Endothelial cell of umbilical vein (primary cell): ENCODE measurements around the gene TSNAX. TPM values are rescaled to one million over a fixed set of nuclear protein-coding genes. Genes with fewer than 3 reads are reported as not detected.

Source experiments
- BruUV-seq: library from RNA; stranded (reverse); fragments of 400-500 nt; replicated peaks from 2 replicates; lab custom pipeline; 2021; lab: Mats Ljungman, UMichigan
- CTCF ChIA-PET: fragments of 300-600, 350-600 bp; sonication (Branson Sonifier 250); formaldehyde crosslinking; loops from one replicate; lab custom pipeline; 2021; ENCODE audit warnings: antibody characterized with exemption, inconsistent platforms; lab: Charles Lee
- POLR2A ChIA-PET: fragments of 300-600, 350-600 bp; sonication (Branson Sonifier 250); formaldehyde crosslinking; loops from one replicate; lab custom pipeline; 2021; ENCODE audit warnings: antibody characterized with exemption, inconsistent platforms; lab: Charles Lee
- DNase-seq: peaks from one replicate; pipeline ENCODE4 v3.0.0-alpha.2; 2011; ENCODE audit warnings: low read depth, low spot score
- FAIRE-seq: peaks from 2 replicates; lab custom pipeline; 2011; peaks lifted over from hg19 to GRCh38; lab: Jason Lieb, UNC
- H2AFZ ChIP-seq: 2 replicates; pipeline ENCODE4 v1.6.0; 2012; ENCODE audit warnings: low read depth, low read length, control low read depth, inconsistent platforms
- H3K27ac ChIP-seq: 2 replicates; pipeline ENCODE4 v1.5.1; 2011; ENCODE audit warnings: low read depth, mild to moderate bottlenecking, control low read depth, low read length, moderate library complexity; ENCODE audit not compliant: insufficient read depth
- H3K27me3 ChIP-seq, 2 experiments: 2 replicates each; pipeline versions ENCODE4 v1.6.0 to v1.6.1; 2011; ENCODE audit warnings: low read length in 2 of 2, mixed read lengths in 1 of 2; ENCODE audit not compliant: control insufficient read depth in 2 of 2, insufficient read depth in 2 of 2
- H3K36me3 ChIP-seq, 2 experiments: 2 replicates in 1 of 2; 3 replicates in 1 of 2; pipeline ENCODE4 v1.5.1; 2011; ENCODE audit warnings: low read length in 2 of 2, mild to moderate bottlenecking in 1 of 2, moderate library complexity in 1 of 2; ENCODE audit not compliant: control insufficient read depth in 2 of 2, insufficient read depth in 2 of 2; ENCODE audit errors: extremely low read depth in 1 of 2
- H3K4me1 ChIP-seq: 3 replicates; pipeline ENCODE4 v1.5.1; 2011; ENCODE audit warnings: mild to moderate bottlenecking, low read length; ENCODE audit not compliant: control insufficient read depth, insufficient read depth; ENCODE audit errors: extremely low read depth
- H3K4me2 ChIP-seq: 2 replicates; pipeline ENCODE4 v1.6.1; 2011; ENCODE audit warnings: low read length, control low read depth, mixed read lengths; ENCODE audit not compliant: insufficient read depth
- H3K4me3 ChIP-seq, 3 experiments: fragments of 200-600 bp in 1 of 3; sonication (generic), shearing (Covaris generic) in 1 of 3; replicated peaks in 1 of 3; 2 replicates each; pipeline ENCODE4 v1.5.1; 2011 to 2016; ENCODE audit warnings: control low read depth in 3 of 3, low read length in 3 of 3, mild to moderate bottlenecking in 2 of 3, inconsistent platforms in 1 of 3, low read depth in 1 of 3, moderate library complexity in 1 of 3; ENCODE audit not compliant: insufficient read depth in 1 of 3
- H3K79me2 ChIP-seq: 2 replicates; pipeline ENCODE4 v1.6.0; 2012; ENCODE audit warnings: low read length, inconsistent platforms; ENCODE audit not compliant: control insufficient read depth, insufficient read depth
- H3K9ac ChIP-seq: replicated peaks from 2 replicates; pipeline ENCODE3; 2011; ENCODE audit warnings: low read length, control low read depth; ENCODE audit not compliant: insufficient read depth; ENCODE audit errors: extremely low read depth
- H3K9me1 ChIP-seq: replicated peaks from 3 replicates; pipeline ENCODE4 v1.6.0; 2011; ENCODE audit warnings: mild to moderate bottlenecking, low read length; ENCODE audit not compliant: control insufficient read depth, insufficient read depth; ENCODE audit errors: extremely low read depth
- H3K9me3 ChIP-seq: replicated peaks from 2 replicates; pipeline ENCODE4 v1.5.1; 2012; ENCODE audit warnings: low read length, inconsistent platforms; ENCODE audit not compliant: control insufficient read depth, insufficient read depth
- H4K20me1 ChIP-seq: replicated peaks from 2 replicates; pipeline ENCODE3; 2011; ENCODE audit warnings: mild to moderate bottlenecking, low read length; ENCODE audit not compliant: control insufficient read depth, insufficient read depth; ENCODE audit errors: extremely low read depth
- CTCF ChIP-seq, 2 donors: IDR thresholded peaks; 1 replicate in 1 of 2; 2 replicates in 1 of 2; pipeline ENCODE4 v1.5.1; 2011; ENCODE audit warnings: low read length in 2 of 2, mild to moderate bottlenecking in 2 of 2, moderate library complexity in 2 of 2, control low read depth in 1 of 2, inconsistent platforms in 1 of 2, low read depth in 1 of 2; ENCODE audit not compliant: insufficient read depth in 1 of 2; ENCODE audit errors: extremely low read depth in 1 of 2
- EZH2 ChIP-seq: IDR thresholded peaks from 2 replicates; pipeline ENCODE4 v1.6.1; 2012; ENCODE audit warnings: borderline replicate concordance, low read depth, mild to moderate bottlenecking, moderate library complexity, low read length, inconsistent platforms; ENCODE audit not compliant: severe bottlenecking
- FOS ChIP-seq: IDR thresholded peaks from 2 replicates; pipeline ENCODE4 v1.6.1; 2011; ENCODE audit warnings: mild to moderate bottlenecking, low read length, moderate library complexity, borderline replicate concordance; ENCODE audit not compliant: insufficient read depth
- GATA2 ChIP-seq: IDR thresholded peaks from 2 replicates; pipeline ENCODE4 v1.7.0; 2011; ENCODE audit warnings: low read depth, mild to moderate bottlenecking, moderate library complexity, mixed read lengths, low read length; ENCODE audit not compliant: insufficient read length, insufficient read depth
- JUN ChIP-seq: IDR thresholded peaks from 2 replicates; pipeline ENCODE4 v1.6.1; 2011; ENCODE audit warnings: borderline replicate concordance, low read depth; ENCODE audit not compliant: insufficient read length, insufficient read depth
- MAX ChIP-seq: IDR thresholded peaks from 2 replicates; pipeline ENCODE4 v1.6.1; 2011; ENCODE audit not compliant: insufficient read depth, insufficient read length
- MYC ChIP-seq: IDR thresholded peaks from one replicate; pipeline ENCODE4 v1.6.1; 2011; ENCODE audit warnings: mild to moderate bottlenecking, low read depth, low read length
- POLR2A ChIP-seq: IDR thresholded peaks from 2 replicates; pipeline ENCODE4 v1.6.1; 2012; ENCODE audit warnings: low read depth, mild to moderate bottlenecking, control low read depth, low read length
- POLR2AphosphoS5 ChIP-seq: IDR thresholded peaks from 2 replicates; pipeline ENCODE4 v1.6.1; 2012; ENCODE audit warnings: low read depth, mild to moderate bottlenecking, control low read depth, low read length, moderate library complexity; ENCODE audit not compliant: insufficient read depth
- dilution Hi-C: fragments of 300-500 bp; cut with MboI; formaldehyde crosslinking; loops from one replicate; pipeline ENCODE4 v1.15.0; 2019; ENCODE audit warnings: low sequenced_read_pairs; ENCODE audit not compliant: extremely low pct_ligation_motif_present
- intact Hi-C: fragments of 100-400 bp; cut with micrococcal nuclease; formaldehyde crosslinking; loops from one replicate; pipeline ENCODE4 v1.10.0; 2022
- polyA plus RNA-seq, 4 experiments: library from polyadenylated mRNA; depleted of rRNA in 3 of 4; stranded (reverse) in 3 of 4; unstranded in 1 of 4; fragments of >200 nt; gene quantifications; 2 replicates each; pipeline versions ENCODE4 v1.2.1 to v1.2.3, GENCODE V29; 2011 to 2012; ENCODE audit warnings: missing spikeins in 1 of 4
- total RNA-seq: library from RNA; stranded (reverse); gene quantifications from 2 replicates; pipeline ENCODE4 v1.2.3, GENCODE V29; 2021

TSNAX gene
- total and polyA plus RNA-seq, 2 donors (not counting 3 experiments of a cell fraction or from before 2014, with no cell fraction given), result 6.3 to 26.3 TPM

GRCh38 chr1:231497629-231498152 is 30.8 kb upstream of the TSNAX start:
- H3K4me2 ChIP-seq, result no peak overlapping the region
- H3K79me2 ChIP-seq, result no peaks in the 10 kb centered on the region
- DNase-seq (no peak), FAIRE-seq (no peak)
- H3K27me3 ChIP-seq, result no peaks in the 10 kb centered on the region
- dilution Hi-C loops, result no loop called here
- peaks cover 8% of the 10 kb centered on the region for H3K4me1 ChIP-seq
- no TSS peak for BruUV-seq
- H3K9ac ChIP-seq, result no peak overlapping the region
- intact Hi-C loops, result no loop called here
- H3K4me3 ChIP-seq, result no peak overlapping the region
- H3K27ac ChIP-seq, result no peak overlapping the region
- TF ChIP-seq JUN (no peak), EZH2 (no peak), MYC (no peak), FOS (no peak), MAX (no peak), POLR2A (no peak), GATA2 (no peak), POLR2AphosphoS5 (no peak), CTCF (IDR thresholded peaks at IDR 0.05; ENCODE audit: extremely low read depth in 1 of 2, insufficient read depth in 1 of 2, low read depth in 1 of 2, low read length in 2 of 2) (no peak)
- CTCF ChIA-PET, result no interaction called here
- H3K9me3 ChIP-seq, result no peaks in the 10 kb centered on the region
- H3K9me1 ChIP-seq, result no peaks in the 10 kb centered on the region
- H4K20me1 ChIP-seq, result no peaks in the 10 kb centered on the region
- no peaks in the 10 kb centered on the region for H3K36me3 ChIP-seq
- POLR2A ChIA-PET, result no interaction called here
- no peak overlapping the region for H2AFZ ChIP-seq
